Activated T-cell treated with anti-CD3 and anti-CD28 coated beads, Interleukin-2, amount 50 U/mL, for 1 hour (primary cell): Measurements from ENCODE around the gene CLPTM1L.
"Not testable (repeated sequence)": the region's sequence is repeated elsewhere in the genome, so short reads cannot be mapped to it uniquely, and the experiment has no call there.

ENCODE experiments used
- DNase-seq: peaks from one replicate; pipeline ENCODE4 v3.0.0-alpha.2; 2020

CLPTM1L gene

GRCh38 chr5:1311439-1312055, 33.4 kb downstream of the CLPTM1L start:
- peak; percentile 11 for DNase-seq

- peak; percentile 8 for DNase-seq
Observed at GRCh38 chr5:1310118-1310517, 34.8 kb downstream of the CLPTM1L start.

- no peak for DNase-seq
Observed at GRCh38 chr5:1304033-1304432, 40.9 kb downstream of the CLPTM1L start.

GRCh38 chr5:1302258-1302657, 42.6 kb downstream of the CLPTM1L start:
- no peak for DNase-seq

DNA sequence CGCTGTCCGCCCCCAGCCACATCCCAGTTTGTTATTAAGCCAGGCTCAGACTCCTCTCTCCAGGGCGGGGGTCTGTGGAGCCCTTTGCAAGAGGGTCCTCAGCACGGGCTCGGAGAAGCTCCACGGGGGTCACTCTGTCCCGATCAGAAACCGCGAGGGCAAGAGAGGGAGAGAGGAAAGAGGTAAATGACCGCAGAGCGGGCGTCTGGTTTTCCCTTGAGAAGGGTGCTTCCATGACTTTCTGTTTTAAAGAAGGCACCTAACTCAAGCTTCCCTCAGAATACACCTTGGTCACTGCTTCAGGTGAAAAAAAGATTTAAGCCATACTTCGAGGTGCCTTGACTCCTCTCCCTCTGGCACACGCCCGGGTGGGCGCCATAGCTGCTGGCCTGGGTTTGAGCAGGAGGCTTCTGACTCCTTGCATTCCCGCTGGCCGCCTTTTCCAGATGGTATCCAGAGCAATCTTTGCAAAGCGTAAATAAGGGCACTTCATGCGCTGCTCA, 44.3 kb downstream of the CLPTM1L start:
- no peak for DNase-seq

DNA sequence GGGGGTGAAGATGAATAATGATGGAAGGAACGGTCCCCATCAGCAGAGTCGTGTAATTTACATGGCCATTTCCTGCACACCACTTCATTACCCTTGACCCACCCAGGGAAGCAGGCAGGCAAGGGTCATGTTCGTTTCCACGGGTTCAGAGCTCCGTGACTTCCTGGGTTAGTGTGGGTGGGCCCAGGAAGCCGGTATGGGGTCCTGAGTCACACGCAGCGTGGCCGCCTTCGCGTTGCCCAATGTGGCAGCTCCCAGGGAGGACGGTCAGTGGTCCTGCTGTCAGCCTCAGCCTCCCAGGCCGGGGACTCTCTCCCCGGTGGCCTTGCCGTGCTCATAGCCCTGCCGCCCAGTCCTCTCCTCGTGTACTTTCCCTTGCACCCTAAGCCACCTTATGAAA, 44.9 kb downstream of the CLPTM1L start:
- DNase-seq, result peak; percentile 5

DNA sequence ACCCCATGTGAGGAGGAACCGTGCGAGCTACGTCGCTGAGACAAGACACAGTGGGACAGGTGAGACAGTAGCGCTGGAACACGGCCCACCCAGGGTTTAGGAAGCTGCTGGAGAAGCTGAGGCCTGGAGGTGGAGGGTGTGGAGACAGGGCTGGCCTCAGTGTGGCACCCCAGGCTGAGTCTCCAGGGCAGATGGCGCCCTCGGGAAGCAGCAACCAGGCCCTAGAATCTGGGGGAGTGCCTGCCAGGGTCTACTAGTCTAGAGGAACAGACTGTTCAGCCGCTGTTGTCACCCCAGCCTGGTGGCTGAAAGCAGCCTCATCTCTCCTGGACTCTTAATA, 45.4 kb downstream of the CLPTM1L start:
- DNase-seq, result peak; percentile 14

GRCh38 chr5:1298723-1299510, 46.0 kb downstream of the CLPTM1L start:
- peak; percentile 6 for DNase-seq

DNA sequence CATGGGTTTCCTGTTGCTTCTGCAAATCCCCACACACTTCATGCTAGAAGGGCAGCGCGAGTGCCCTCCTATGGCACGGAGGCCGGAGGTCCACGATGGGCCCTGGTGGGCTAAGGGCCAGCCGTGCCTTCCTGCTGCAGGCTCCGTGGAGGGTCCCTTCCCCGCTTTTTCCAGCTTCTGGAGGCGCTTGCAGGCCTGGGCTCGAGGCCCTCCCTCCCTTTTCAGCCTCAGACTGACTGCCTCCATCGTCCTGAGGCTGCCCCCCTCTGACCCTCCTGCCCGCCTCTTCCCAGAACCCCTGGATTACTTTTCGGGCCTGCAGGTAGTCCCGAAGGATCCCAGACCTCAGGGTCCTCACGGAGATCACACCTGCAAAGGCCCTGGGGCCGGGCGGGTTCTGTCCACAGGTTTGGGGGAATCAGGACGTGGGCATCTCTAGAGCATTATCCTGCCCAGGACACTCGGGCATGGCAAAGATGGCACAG, 46.8 kb downstream of the CLPTM1L start:
- peak; percentile 6 for DNase-seq

GRCh38 chr5:1297243-1297642, 47.7 kb downstream of the CLPTM1L start:
- peak; percentile 12 for DNase-seq

GRCh38 chr5:1295650-1296037, 49.3 kb downstream of the CLPTM1L start:
- DNase-seq, result peak; percentile 17

DNA sequence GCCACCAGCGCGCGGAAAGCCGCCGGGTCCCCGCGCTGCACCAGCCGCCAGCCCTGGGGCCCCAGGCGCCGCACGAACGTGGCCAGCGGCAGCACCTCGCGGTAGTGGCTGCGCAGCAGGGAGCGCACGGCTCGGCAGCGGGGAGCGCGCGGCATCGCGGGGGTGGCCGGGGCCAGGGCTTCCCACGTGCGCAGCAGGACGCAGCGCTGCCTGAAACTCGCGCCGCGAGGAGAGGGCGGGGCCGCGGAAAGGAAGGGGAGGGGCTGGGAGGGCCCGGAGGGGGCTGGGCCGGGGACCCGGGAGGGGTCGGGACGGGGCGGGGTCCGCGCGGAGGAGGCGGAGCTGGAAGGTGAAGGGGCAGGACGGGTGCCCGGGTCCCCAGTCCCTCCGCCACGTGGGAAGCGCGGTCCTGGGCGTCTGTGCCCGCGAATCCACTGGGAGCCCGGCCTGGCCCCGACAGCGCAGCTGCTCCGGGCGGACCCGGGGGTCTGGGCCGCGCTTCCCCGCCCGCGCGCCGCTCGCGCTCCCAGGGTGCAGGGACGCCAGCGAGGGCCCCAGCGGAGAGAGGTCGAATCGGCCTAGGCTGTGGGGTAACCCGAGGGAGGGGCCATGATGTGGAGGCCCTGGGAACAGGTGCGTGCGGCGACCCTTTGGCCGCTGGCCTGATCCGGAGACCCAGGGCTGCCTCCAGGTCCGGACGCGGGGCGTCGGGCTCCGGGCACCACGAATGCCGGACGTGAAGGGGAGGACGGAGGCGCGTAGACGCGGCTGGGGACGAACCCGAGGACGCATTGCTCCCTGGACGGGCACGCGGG, 49.9 kb downstream of the CLPTM1L start, which contains the start of gene TERT:
TSS of gene TERT (minus strand) at position 234 of the 815 bp plus-strand sequence. CDS start at position 155, 79 bp downstream.
- DNase-seq, result peak; percentile 80

GRCh38 chr5:1294206-1294834, 50.6 kb downstream of the CLPTM1L start:
- DNase-seq, result no peak

- DNase-seq, result peak; percentile 16
Observed at GRCh38 chr5:1293416-1294205, 51.3 kb downstream of the CLPTM1L start.

GRCh38 chr5:1292846-1293415, 52.0 kb downstream of the CLPTM1L start:
- peak; percentile 7 for DNase-seq

- peak; percentile 8 for DNase-seq
Observed at GRCh38 chr5:1292139-1292538, 52.8 kb downstream of the CLPTM1L start.

DNA sequence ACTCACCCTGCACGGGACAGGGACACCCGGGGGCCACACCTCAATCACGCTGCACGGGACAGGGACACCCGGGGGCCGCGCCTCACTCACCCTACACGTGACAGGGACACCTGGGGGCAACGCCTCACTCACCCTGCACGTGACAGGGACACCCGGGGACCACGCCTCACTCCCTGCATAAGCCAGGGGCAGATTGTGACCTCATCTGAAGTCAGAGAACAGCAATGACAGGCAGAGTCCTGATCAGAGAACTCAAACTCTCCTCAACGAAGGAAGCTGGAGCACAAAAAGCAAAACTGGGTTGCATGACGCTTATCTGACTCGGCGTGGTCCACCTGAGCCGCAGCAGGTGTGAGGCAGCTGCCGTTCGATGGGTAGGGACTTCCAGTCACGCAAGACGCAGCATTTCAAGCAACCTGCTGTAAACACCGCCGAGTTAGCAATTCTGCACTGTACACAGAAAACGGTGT, 53.3 kb downstream of the CLPTM1L start:
- DNase-seq, result peak; percentile 12

GRCh38 chr5:1290956-1291355, 53.9 kb downstream of the CLPTM1L start:
- peak; percentile 8 for DNase-seq

DNA sequence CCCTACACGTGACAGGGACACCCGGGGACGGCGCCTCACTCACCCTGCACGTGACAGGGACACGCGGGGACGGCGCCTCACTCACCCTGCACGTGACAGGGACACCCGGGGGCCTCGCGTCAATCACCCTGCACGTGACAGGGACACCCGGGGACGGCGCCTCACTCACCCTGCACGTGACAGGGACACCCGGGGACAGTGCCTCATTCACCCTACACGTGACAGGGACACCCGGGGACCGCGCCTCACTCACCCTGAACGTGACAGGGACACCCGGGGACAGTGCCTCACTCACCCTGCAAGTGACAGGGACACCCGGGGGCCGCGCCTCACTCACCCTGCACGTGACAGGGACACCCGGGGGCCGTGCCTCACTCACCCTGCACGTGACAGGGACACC, 55.3 kb downstream of the CLPTM1L start:
- not testable (repeated sequence) for DNase-seq

DNA sequence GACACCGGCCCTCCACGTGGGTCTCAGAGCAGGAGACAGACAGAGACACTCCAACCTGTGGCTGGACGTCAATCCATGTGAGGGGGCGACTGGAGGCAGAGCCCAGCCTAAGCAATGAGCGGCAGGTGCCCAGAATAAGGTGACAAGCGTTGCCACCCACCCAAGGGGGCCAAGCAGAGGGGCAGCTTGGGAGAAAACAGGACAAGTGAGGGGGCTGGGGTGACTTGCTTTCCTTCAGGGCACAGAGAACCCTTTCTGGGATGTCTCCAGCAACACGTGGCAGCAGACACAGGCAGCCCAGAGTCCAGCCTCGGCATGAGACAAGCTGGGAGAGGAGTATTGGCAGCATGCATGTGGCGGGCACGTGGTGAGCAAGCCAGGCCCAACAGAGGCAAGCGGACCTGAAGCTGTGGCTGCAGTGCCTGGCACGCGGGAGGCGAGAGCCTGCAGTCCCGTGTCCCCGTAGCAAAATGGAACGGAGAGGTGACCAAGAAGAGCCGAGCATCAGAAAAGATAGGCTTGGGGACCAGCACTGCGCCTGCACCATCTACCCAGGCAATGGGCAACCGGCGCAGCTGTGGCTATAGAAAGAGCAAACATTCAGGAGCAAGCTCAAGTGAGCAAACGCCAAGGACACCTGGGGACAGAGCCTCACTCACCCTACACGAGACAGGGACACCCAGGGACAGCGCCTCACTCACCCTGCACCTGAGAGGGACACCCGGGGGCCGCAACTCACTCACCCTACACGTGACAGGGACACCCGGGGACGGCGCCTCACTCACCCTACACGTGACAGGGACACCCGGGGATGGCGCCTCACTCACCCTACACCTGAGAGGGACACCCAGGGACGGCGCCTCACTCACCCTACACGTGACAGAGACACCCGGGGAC, 56.2 kb downstream of the CLPTM1L start:
- DNase-seq, result peak; percentile 11
